ENCODE results near the gene PRG3. TPM values are rescaled to one million over a fixed set of nuclear protein-coding genes. Genes with fewer than 3 reads are reported as not detected.

Gene PRG3
- total and polyA plus RNA-seq, 2 donors (not counting 1 experiment from before 2014, with no cell fraction given) = not detected

GRCh38 chr11:57335023-57335342 lies 46.0 kb downstream of the PRG3 start:
- peaks cover 31% of the 10 kb centered on the region for H3K79me2 ChIP-seq (ENCODE audit: control insufficient read depth, insufficient read depth, low read length)
- no peaks in the 10 kb centered on the region for H3K27me3 Mint-ChIP-seq
- ChIA-PET POLR2A (interaction anchor here (2.0 to 3.8 kb wide), 2 partner anchors 10 to 332 kb away, joined by 5 to 41 read pairs; partner anchors contain the start of gene TNKS1BP1), CTCF (interaction anchor here (1.2 to 3.7 kb wide), 4 partner anchors 10 to 465 kb away, joined by 3 to 24 read pairs (median 10); partner anchors contain the start of gene TNKS1BP1)
- H3K9me3 ChIP-seq (ENCODE audit: control extremely low read depth in 1 of 3, control insufficient read depth in 2 of 3, insufficient read depth in 1 of 3, low read length in 2 of 3) = no peaks in the 10 kb centered on the region
- ATAC-seq (ENCODE audit: low read depth) = no peak
- H3K27me3 ChIP-seq (replicated peaks in 1 of 4; ENCODE audit: control extremely low read depth in 1 of 4, control insufficient read depth in 3 of 4, insufficient read depth in 4 of 4, low read length in 3 of 4) = no peaks in the 10 kb centered on the region
- peaks cover 17 to 23% of the 10 kb centered on the region in 2 donors for H3K4me1 ChIP-seq (ENCODE audit: control insufficient read depth in 2 of 2, insufficient read depth in 2 of 2, low read length in 2 of 2)
- peaks cover 0 to 40% of the 10 kb centered on the region in 2 experiments for H3K36me3 ChIP-seq (replicated peaks in 1 of 2; ENCODE audit: control extremely low read depth in 1 of 2, control insufficient read depth in 1 of 2, extremely low read depth in 1 of 2, insufficient read depth in 2 of 2, low read length in 1 of 2)
- peak overlapping the region; percentile 99 for H3K27ac Mint-ChIP-seq
- no peak for DNase-seq
- H4K20me1 ChIP-seq (ENCODE audit: control insufficient read depth, insufficient read depth, low read length, poor library complexity, severe bottlenecking) = no peaks in the 10 kb centered on the region
- H3K9me3 Mint-ChIP-seq (ENCODE audit: insufficient read depth) = no peaks in the 10 kb centered on the region
- H3K27ac ChIP-seq (ENCODE audit: low read length in 2 of 2) = peak overlapping the region; percentile 74 to 87
- peak overlapping the region; percentile 94 for H3K9ac ChIP-seq (ENCODE audit: low read length)
- peak overlapping the region; percentile 87 for H3K4me2 ChIP-seq (replicated peaks; ENCODE audit: low read depth, low read length, poor library complexity, severe bottlenecking)
- peak overlapping the region; percentile 98 for H2AFZ ChIP-seq (ENCODE audit: insufficient read depth, low read depth, low read length, poor library complexity, severe bottlenecking)
- TF ChIP-seq EZH2 (IDR thresholded peaks at IDR 0.05; ENCODE audit: borderline replicate concordance, insufficient read depth, low read depth, low read length, poor library complexity, severe bottlenecking) = no peak
- TF ChIP-seq, protein P1, sequence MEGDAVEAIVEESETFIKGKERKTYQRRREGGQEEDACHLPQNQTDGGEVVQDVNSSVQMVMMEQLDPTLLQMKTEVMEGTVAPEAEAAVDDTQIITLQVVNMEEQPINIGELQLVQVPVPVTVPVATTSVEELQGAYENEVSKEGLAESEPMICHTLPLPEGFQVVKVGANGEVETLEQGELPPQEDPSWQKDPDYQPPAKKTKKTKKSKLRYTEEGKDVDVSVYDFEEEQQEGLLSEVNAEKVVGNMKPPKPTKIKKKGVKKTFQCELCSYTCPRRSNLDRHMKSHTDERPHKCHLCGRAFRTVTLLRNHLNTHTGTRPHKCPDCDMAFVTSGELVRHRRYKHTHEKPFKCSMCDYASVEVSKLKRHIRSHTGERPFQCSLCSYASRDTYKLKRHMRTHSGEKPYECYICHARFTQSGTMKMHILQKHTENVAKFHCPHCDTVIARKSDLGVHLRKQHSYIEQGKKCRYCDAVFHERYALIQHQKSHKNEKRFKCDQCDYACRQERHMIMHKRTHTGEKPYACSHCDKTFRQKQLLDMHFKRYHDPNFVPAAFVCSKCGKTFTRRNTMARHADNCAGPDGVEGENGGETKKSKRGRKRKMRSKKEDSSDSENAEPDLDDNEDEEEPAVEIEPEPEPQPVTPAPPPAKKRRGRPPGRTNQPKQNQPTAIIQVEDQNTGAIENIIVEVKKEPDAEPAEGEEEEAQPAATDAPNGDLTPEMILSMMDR (IDR thresholded peaks at IDR 0.05) = no peak
- intact Hi-C loops (cut with micrococcal nuclease) = loop anchor here (1.0 to 5.0 kb wide), 7 partner anchors 10 to 378 kb away; partner anchors contain the start of genes MED19, SLC43A3, TIMM10 and TMX2
- peak overlapping the region; percentile 97 for H3K4me3 Mint-ChIP-seq
- H3K4me1 Mint-ChIP-seq = peaks cover 30% of the 10 kb centered on the region
- peak overlapping the region; percentile 3 to 87 (median 83) for H3K4me3 ChIP-seq (ENCODE audit: control extremely low read depth in 1 of 5, extremely low read depth in 1 of 5, insufficient read depth in 1 of 5, low read depth in 2 of 5, low read length in 4 of 5)
- WGBS (ENCODE audit: insufficient coverage) = 8% methylated on average over 7 of the region's 7 CpGs

DNA sequence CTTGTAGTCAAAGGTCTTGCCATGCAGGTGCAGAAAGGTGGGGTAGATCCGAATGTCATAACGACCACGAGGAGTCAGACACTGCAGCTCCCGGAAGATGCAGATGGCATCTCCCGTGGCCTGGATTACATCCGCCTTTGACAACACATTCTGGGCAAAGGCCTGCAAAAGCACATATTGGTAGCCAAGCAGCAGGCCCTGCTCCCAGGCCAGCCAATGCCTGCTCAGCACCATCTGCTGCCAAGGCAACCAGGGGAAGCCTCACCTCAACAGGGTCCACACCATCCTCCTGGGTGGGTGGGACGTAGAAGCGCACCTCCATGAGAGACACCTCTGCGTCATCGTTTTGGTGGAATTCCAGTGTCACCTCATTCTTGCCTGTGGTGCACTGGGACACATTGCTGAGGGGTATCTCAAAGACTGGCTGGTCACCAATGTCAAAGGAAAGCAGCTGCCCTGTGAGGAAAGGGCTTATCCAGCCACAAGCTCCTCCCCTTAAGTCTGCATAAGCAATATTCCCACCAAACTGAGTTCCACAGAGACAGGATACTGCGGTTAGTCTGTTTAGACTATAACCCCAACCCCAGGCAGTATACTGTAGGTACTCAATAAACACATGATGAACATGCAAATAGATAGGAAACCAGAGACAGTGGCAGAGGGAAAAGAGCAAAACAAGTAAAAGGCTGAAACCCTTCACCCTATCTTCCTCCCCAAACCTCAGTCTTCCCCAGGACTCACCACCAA lies 48.1 kb downstream of the PRG3 start:
- DNase-seq (no peak), ATAC-seq (ENCODE audit: low read depth) (no peak)
- ChIA-PET CTCF (interaction anchor here (1.5 kb wide), 1 partner anchor 16 kb away, joined by 4 read pairs; no protein-coding TSS in a partner anchor), POLR2A (interaction anchor here (3.8 kb wide), 1 partner anchor 8 kb away, joined by 41 read pairs; the partner anchor contains the start of gene TNKS1BP1)
- intact Hi-C loops (cut with micrococcal nuclease) = no loop called here
- H3K9me3 Mint-ChIP-seq (ENCODE audit: insufficient read depth) = no peaks in the 10 kb centered on the region
- Histone ChIP-seq H3K79me2 (ENCODE audit: control insufficient read depth, insufficient read depth, low read length) (peaks cover 31% of the 10 kb centered on the region), H3K27me3 (replicated peaks in 1 of 4; ENCODE audit: control extremely low read depth in 1 of 4, control insufficient read depth in 3 of 4, insufficient read depth in 4 of 4, low read length in 3 of 4) (no peaks in the 10 kb centered on the region), H3K36me3 (replicated peaks in 1 of 2; ENCODE audit: control extremely low read depth in 1 of 2, control insufficient read depth in 1 of 2, extremely low read depth in 1 of 2, insufficient read depth in 2 of 2, low read length in 1 of 2) (peaks cover 0 to 60% of the 10 kb centered on the region in 2 experiments), H3K4me1 (ENCODE audit: control insufficient read depth in 2 of 2, insufficient read depth in 2 of 2, low read length in 2 of 2) (peaks cover 17 to 23% of the 10 kb centered on the region in 2 donors), H2AFZ (ENCODE audit: insufficient read depth, low read depth, low read length, poor library complexity, severe bottlenecking) (no peak overlapping the region), H3K4me2 (replicated peaks; ENCODE audit: low read depth, low read length, poor library complexity, severe bottlenecking) (no peak overlapping the region), H4K20me1 (ENCODE audit: control insufficient read depth, insufficient read depth, low read length, poor library complexity, severe bottlenecking) (no peaks in the 10 kb centered on the region), H3K9me3 (ENCODE audit: control extremely low read depth in 1 of 3, control insufficient read depth in 2 of 3, insufficient read depth in 1 of 3, low read length in 2 of 3) (no peaks in the 10 kb centered on the region), H3K9ac (ENCODE audit: low read length) (no peak overlapping the region), H3K27ac (ENCODE audit: low read length in 2 of 2) (peak overlapping the region in 1 of 2 donors; percentile 13), H3K4me3 (ENCODE audit: control extremely low read depth in 1 of 5, extremely low read depth in 1 of 5, insufficient read depth in 1 of 5, low read depth in 2 of 5, low read length in 4 of 5) (no peak overlapping the region)
- peak overlapping the region; percentile 32 for H3K27ac Mint-ChIP-seq
- no peaks in the 10 kb centered on the region for H3K27me3 Mint-ChIP-seq
- H3K4me1 Mint-ChIP-seq = peaks cover 32% of the 10 kb centered on the region
- 96% methylated on average over 11 of the region's 11 CpGs for WGBS (ENCODE audit: insufficient coverage)
- H3K4me3 Mint-ChIP-seq = no peak overlapping the region
- no peak for TF ChIP-seq EZH2 (IDR thresholded peaks at IDR 0.05; ENCODE audit: borderline replicate concordance, insufficient read depth, low read depth, low read length, poor library complexity, severe bottlenecking)
- TF ChIP-seq, protein P1 (IDR thresholded peaks at IDR 0.05) = no peak

All from B cell (primary cell).